HL-60 (cell line): ENCODE measurements around the gene ADSL.

Experiments used
- DNase-seq, 2 experiments: peaks; one replicate each; pipeline ENCODE4 v3.0.0-alpha.2; 2010 to 2020; ENCODE audit warnings: low read depth in 1 of 2, low spot score in 1 of 2
- H3K27ac ChIP-seq: fragments of 250-450 bp; sonication (Bioruptor Pico); replicated peaks from 2 replicates; pipeline ENCODE4 v1.5.1; 2020; ENCODE audit warnings: mild to moderate bottlenecking, moderate library complexity
- H3K27me3 ChIP-seq: fragments of 250-450 bp; sonication (Bioruptor Pico); 2 replicates; pipeline ENCODE4 v1.5.1; 2021; ENCODE audit warnings: mild to moderate bottlenecking, moderate library complexity; ENCODE audit not compliant: insufficient read depth, poor library complexity, severe bottlenecking
- H3K4me3 ChIP-seq: replicated peaks from 2 replicates; pipeline ENCODE4 v1.5.1; 2011; ENCODE audit warnings: mild to moderate bottlenecking, control low read depth, low read length; ENCODE audit not compliant: insufficient read depth
- GABPA ChIP-seq: IDR thresholded peaks from 2 replicates; pipeline ENCODE4 v1.6.1; 2012; ENCODE audit warnings: low read depth
- POLR2AphosphoS5 ChIP-seq: IDR thresholded peaks from 2 replicates; pipeline ENCODE4 v1.6.1; 2012; ENCODE audit warnings: low read depth
- SPI1 ChIP-seq: IDR thresholded peaks from 2 replicates; pipeline ENCODE4 v1.6.1; 2012; ENCODE audit warnings: low read depth, mild to moderate bottlenecking, borderline replicate concordance
- TF ChIP-seq, protein P1 (sequence below): IDR thresholded peaks from 2 replicates; pipeline ENCODE4 v1.6.1; 2012; ENCODE audit warnings: low read depth; ENCODE audit not compliant: insufficient replicate concordance
- TF ChIP-seq, protein P2 (sequence below): IDR thresholded peaks from one replicate; pipeline ENCODE4 v1.5.1; 2011; ENCODE audit warnings: low read length, control low read depth, inconsistent platforms; ENCODE audit not compliant: insufficient read depth

The ADSL gene

DNA sequence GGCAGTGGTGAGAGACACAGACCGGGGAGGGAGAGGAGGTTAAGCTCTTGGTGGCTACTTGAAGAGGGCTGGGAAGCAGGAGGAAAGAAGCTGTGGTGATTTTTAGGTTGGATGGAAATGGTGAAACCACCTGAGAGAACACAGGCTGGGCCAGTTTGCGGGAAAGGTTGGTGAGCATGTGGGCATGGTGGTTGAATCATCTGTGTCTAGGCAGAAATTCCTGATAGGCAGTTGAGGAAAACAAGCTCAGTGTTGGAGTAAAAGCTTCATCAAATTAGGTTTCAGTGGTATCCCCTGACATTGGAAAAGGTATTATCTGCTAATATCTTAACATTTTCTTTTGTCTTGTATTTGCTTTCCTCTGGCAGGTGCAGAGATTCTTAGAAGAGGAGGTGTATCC, 19.8 kb downstream of the ADSL start:
- H3K27me3 ChIP-seq: no peaks in the 10 kb centered on the region
- TF ChIP-seq POLR2AphosphoS5: no peak
- TF ChIP-seq, protein P1, sequence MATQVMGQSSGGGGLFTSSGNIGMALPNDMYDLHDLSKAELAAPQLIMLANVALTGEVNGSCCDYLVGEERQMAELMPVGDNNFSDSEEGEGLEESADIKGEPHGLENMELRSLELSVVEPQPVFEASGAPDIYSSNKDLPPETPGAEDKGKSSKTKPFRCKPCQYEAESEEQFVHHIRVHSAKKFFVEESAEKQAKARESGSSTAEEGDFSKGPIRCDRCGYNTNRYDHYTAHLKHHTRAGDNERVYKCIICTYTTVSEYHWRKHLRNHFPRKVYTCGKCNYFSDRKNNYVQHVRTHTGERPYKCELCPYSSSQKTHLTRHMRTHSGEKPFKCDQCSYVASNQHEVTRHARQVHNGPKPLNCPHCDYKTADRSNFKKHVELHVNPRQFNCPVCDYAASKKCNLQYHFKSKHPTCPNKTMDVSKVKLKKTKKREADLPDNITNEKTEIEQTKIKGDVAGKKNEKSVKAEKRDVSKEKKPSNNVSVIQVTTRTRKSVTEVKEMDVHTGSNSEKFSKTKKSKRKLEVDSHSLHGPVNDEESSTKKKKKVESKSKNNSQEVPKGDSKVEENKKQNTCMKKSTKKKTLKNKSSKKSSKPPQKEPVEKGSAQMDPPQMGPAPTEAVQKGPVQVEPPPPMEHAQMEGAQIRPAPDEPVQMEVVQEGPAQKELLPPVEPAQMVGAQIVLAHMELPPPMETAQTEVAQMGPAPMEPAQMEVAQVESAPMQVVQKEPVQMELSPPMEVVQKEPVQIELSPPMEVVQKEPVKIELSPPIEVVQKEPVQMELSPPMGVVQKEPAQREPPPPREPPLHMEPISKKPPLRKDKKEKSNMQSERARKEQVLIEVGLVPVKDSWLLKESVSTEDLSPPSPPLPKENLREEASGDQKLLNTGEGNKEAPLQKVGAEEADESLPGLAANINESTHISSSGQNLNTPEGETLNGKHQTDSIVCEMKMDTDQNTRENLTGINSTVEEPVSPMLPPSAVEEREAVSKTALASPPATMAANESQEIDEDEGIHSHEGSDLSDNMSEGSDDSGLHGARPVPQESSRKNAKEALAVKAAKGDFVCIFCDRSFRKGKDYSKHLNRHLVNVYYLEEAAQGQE: no peak
- TF ChIP-seq, protein P2, sequence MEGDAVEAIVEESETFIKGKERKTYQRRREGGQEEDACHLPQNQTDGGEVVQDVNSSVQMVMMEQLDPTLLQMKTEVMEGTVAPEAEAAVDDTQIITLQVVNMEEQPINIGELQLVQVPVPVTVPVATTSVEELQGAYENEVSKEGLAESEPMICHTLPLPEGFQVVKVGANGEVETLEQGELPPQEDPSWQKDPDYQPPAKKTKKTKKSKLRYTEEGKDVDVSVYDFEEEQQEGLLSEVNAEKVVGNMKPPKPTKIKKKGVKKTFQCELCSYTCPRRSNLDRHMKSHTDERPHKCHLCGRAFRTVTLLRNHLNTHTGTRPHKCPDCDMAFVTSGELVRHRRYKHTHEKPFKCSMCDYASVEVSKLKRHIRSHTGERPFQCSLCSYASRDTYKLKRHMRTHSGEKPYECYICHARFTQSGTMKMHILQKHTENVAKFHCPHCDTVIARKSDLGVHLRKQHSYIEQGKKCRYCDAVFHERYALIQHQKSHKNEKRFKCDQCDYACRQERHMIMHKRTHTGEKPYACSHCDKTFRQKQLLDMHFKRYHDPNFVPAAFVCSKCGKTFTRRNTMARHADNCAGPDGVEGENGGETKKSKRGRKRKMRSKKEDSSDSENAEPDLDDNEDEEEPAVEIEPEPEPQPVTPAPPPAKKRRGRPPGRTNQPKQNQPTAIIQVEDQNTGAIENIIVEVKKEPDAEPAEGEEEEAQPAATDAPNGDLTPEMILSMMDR: no peak
- no peak for TF ChIP-seq GABPA
- TF ChIP-seq SPI1: no peak
- no peak overlapping the region for H3K4me3 ChIP-seq
- no peak for DNase-seq
- no peak overlapping the region for H3K27ac ChIP-seq

DNA sequence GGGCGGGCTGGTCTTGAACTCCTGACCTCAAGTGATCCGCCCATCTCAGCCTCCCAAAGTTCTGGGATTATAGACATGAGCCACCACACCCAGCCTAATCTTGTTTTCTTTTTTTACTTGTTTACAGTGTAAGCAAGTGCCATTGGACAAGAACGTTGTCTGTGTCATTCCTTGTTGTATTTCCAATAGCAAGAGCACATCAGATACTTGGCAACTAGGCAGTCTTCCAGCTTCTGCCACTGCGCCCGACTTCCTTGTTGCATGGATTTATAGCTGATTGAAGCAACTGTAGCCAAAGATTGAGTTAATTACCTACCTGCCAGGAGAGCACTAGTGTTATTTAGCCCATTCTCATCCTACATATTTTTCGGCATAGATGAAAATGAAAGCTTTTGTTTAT, 21.0 kb downstream of the ADSL start:
- H3K27ac ChIP-seq: no peak overlapping the region
- no peaks in the 10 kb centered on the region for H3K27me3 ChIP-seq
- H3K4me3 ChIP-seq: no peak overlapping the region
- DNase-seq: no peak
- TF ChIP-seq SPI1 (no peak), POLR2AphosphoS5 (no peak), GABPA (no peak)
- TF ChIP-seq, protein P2: no peak
- TF ChIP-seq, protein P1: no peak

DNA sequence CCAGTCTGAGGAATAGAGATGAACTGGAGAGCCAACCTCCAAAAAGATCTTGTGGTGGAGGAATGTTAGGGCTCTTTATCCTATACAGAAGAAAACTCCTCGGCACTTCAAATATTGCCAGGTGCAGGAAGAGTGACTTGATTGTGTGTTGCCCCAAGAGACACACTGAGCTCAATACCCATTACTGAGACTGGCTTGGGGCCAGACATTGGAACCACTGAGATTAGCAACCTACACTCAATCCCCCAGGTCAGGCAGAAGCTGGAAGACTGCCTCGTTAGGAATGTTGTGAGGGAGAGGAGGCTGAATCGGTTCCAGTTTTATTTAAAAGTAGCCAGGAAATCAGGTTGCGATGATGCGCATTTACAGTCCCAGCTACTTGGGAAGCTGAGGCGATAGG, 21.7 kb downstream of the ADSL start:
- TF ChIP-seq GABPA (no peak), POLR2AphosphoS5 (no peak), SPI1 (no peak)
- TF ChIP-seq, protein P1: no peak
- TF ChIP-seq, protein P2: no peak
- no peak for DNase-seq
- Histone ChIP-seq H3K27ac (no peak overlapping the region), H3K4me3 (no peak overlapping the region), H3K27me3 (no peaks in the 10 kb centered on the region)
